Measurements from ENCODE around the gene LATS2. TPM values are rescaled to one million over a fixed set of nuclear protein-coding genes. Genes with fewer than 3 reads are reported as not detected.
"Not testable (repeated sequence)": the region's sequence is repeated elsewhere in the genome, so short reads cannot be mapped to it uniquely, and the experiment has no call there.

Gene LATS2
- total RNA-seq, 2 experiments from 2014 or later = 6.2 to 6.5 TPM

GRCh38 chr13:20968745-20969144, 92.6 kb downstream of the LATS2 start:
- Histone ChIP-seq H3K9me3 (ENCODE audit: control insufficient read depth in 1 of 2, insufficient read depth in 1 of 2, low read length in 2 of 2) (no peaks in the 10 kb centered on the region), H3K36me3 (ENCODE audit: insufficient read depth, low read length) (no peaks in the 10 kb centered on the region), H3K27ac (ENCODE audit: low read depth in 1 of 2, low read length in 2 of 2) (no peak overlapping the region), H3K4me1 (ENCODE audit: insufficient read depth, low read length) (no peaks in the 10 kb centered on the region), H3K4me3 (ENCODE audit: low read length) (no peak overlapping the region), H3K27me3 (ENCODE audit: control insufficient read depth in 1 of 2, insufficient read depth in 2 of 2, low read length in 2 of 2) (no peaks in the 10 kb centered on the region)
- Mint-ChIP-seq H3K27me3 (peaks cover 10% of the 10 kb centered on the region), H3K4me1 (ENCODE audit: low read depth) (no peaks in the 10 kb centered on the region), H3K27ac (no peak overlapping the region), H3K9me3 (peaks cover 3% of the 10 kb centered on the region), H3K4me3 (no peak overlapping the region), H3K36me3 (ENCODE audit: low read depth) (no peaks in the 10 kb centered on the region)
- CTCF ChIA-PET = no interaction called here
- POLR2A ChIA-PET = no interaction called here
- intact Hi-C loops (cut with DNase I, micrococcal nuclease) = no loop called here
- no peak for TF ChIP-seq CTCF (IDR thresholded peaks at IDR 0.05)
- ATAC-seq (ENCODE audit: poor library complexity) = no peak
- no peak for DNase-seq

GRCh38 chr13:20967340-20967739, 94.0 kb downstream of the LATS2 start:
- TF ChIP-seq CTCF (IDR thresholded peaks at IDR 0.05) = no peak
- intact Hi-C loops (cut with DNase I, micrococcal nuclease) = no loop called here
- ATAC-seq (ENCODE audit: poor library complexity) (no peak), DNase-seq (no peak)
- Histone ChIP-seq H3K4me1 (ENCODE audit: insufficient read depth, low read length) (no peaks in the 10 kb centered on the region), H3K27me3 (ENCODE audit: control insufficient read depth in 1 of 2, insufficient read depth in 2 of 2, low read length in 2 of 2) (no peaks in the 10 kb centered on the region), H3K27ac (ENCODE audit: low read depth in 1 of 2, low read length in 2 of 2) (no peak overlapping the region), H3K36me3 (ENCODE audit: insufficient read depth, low read length) (no peaks in the 10 kb centered on the region), H3K9me3 (ENCODE audit: control insufficient read depth in 1 of 2, insufficient read depth in 1 of 2, low read length in 2 of 2) (no peaks in the 10 kb centered on the region), H3K4me3 (ENCODE audit: low read length) (no peak overlapping the region)
- Mint-ChIP-seq H3K27me3 (peaks cover 10% of the 10 kb centered on the region), H3K4me1 (ENCODE audit: low read depth) (no peaks in the 10 kb centered on the region), H3K36me3 (ENCODE audit: low read depth) (no peaks in the 10 kb centered on the region), H3K4me3 (no peak overlapping the region), H3K9me3 (peaks cover 3% of the 10 kb centered on the region), H3K27ac (no peak overlapping the region)
- ChIA-PET CTCF (no interaction called here), POLR2A (no interaction called here)

GRCh38 chr13:20964904-20965303, 96.5 kb downstream of the LATS2 start:
- Histone ChIP-seq H3K36me3 (ENCODE audit: insufficient read depth, low read length) (no peaks in the 10 kb centered on the region), H3K9me3 (ENCODE audit: control insufficient read depth in 1 of 2, insufficient read depth in 1 of 2, low read length in 2 of 2) (no peaks in the 10 kb centered on the region), H3K4me3 (ENCODE audit: low read length) (no peak overlapping the region), H3K27ac (ENCODE audit: low read depth in 1 of 2, low read length in 2 of 2) (no peak overlapping the region), H3K27me3 (ENCODE audit: control insufficient read depth in 1 of 2, insufficient read depth in 2 of 2, low read length in 2 of 2) (no peaks in the 10 kb centered on the region), H3K4me1 (ENCODE audit: insufficient read depth, low read length) (no peaks in the 10 kb centered on the region)
- ATAC-seq (ENCODE audit: poor library complexity) = no peak
- TF ChIP-seq CTCF (IDR thresholded peaks at IDR 0.05) = no peak
- Mint-ChIP-seq H3K27me3 (peaks cover 16% of the 10 kb centered on the region), H3K27ac (no peak overlapping the region), H3K36me3 (ENCODE audit: low read depth) (no peaks in the 10 kb centered on the region), H3K4me1 (ENCODE audit: low read depth) (no peaks in the 10 kb centered on the region), H3K4me3 (no peak overlapping the region), H3K9me3 (peaks cover 3% of the 10 kb centered on the region)
- ChIA-PET CTCF (no interaction called here), POLR2A (no interaction called here)
- DNase-seq = no peak
- intact Hi-C loops (cut with DNase I, micrococcal nuclease) = no loop called here

- H3K4me1 Mint-ChIP-seq (ENCODE audit: low read depth); POLR2A ChIA-PET: not testable (repeated sequence)
Measured at GRCh38 chr13:20961663-20962062, 99.7 kb downstream of the LATS2 start.

More at GRCh38 chr13:20961663-20962062, 99.7 kb downstream of the LATS2 start:
- H3K27me3 ChIP-seq (ENCODE audit: control insufficient read depth in 1 of 2, insufficient read depth in 2 of 2, low read length in 2 of 2); ATAC-seq (ENCODE audit: poor library complexity); CTCF ChIA-PET; DNase-seq; H3K4me1 ChIP-seq (ENCODE audit: insufficient read depth, low read length); H3K27ac Mint-ChIP-seq; H3K9me3 ChIP-seq (ENCODE audit: control insufficient read depth in 1 of 2, insufficient read depth in 1 of 2, low read length in 2 of 2); H3K4me3 Mint-ChIP-seq; H3K9me3 Mint-ChIP-seq; H3K4me3 ChIP-seq (ENCODE audit: low read length); H3K36me3 ChIP-seq (ENCODE audit: insufficient read depth, low read length); intact Hi-C loops (cut with DNase I, micrococcal nuclease); H3K36me3 Mint-ChIP-seq (ENCODE audit: low read depth); H3K27ac ChIP-seq (ENCODE audit: low read depth in 1 of 2, low read length in 2 of 2): not testable (repeated sequence)
- H3K27me3 Mint-ChIP-seq = peaks cover 20% of the 10 kb centered on the region
